Uterus (tissue), 4 donors: ENCODE data around the gene ZFAND4. TPM values are rescaled to one million over a fixed set of nuclear protein-coding genes. Genes with fewer than 3 reads are reported as not detected.

Experiments used
- DNase-seq, 2 donors: peaks; one replicate each; pipeline ENCODE4 v3.0.0-alpha.2; 2019 to 2020
- H3K27ac ChIP-seq, 2 donors: fragments of 200-600 bp; sonication (generic); 1 replicate in 1 of 2; 2 replicates in 1 of 2; pipeline ENCODE4 v1.5.1; 2016 to 2018
- H3K27me3 ChIP-seq, 2 donors: fragments of 200-600 bp; sonication (generic); one replicate each; pipeline ENCODE4 v1.5.1; 2018 to 2019; ENCODE audit warnings: control low read depth in 1 of 2
- H3K36me3 ChIP-seq, 2 donors: fragments of 200-600 bp; sonication (generic); one replicate each; pipeline ENCODE4 v1.5.1; 2019; ENCODE audit warnings: control low read depth in 1 of 2
- H3K4me1 ChIP-seq, 2 donors: fragments of 200-600 bp; sonication (generic); one replicate each; pipeline ENCODE4 v1.5.1; 2018 to 2019; ENCODE audit warnings: control low read depth in 1 of 2
- H3K4me3 ChIP-seq, 2 donors: fragments of 200-600 bp; sonication (generic); 1 replicate in 1 of 2; 2 replicates in 1 of 2; pipeline ENCODE4 v1.5.1; 2018 to 2019; ENCODE audit warnings: mild to moderate bottlenecking in 1 of 2
- H3K9me3 ChIP-seq, 2 donors: fragments of 200-600 bp; sonication (generic); one replicate each; pipeline ENCODE4 v1.5.1; 2019; ENCODE audit warnings: control low read depth in 1 of 2
- CTCF ChIP-seq, 4 experiments: fragments of 200-600 bp in 2 of 4; fragments of 450-650 bp in 2 of 4; sonication (generic) in 2 of 4; IDR thresholded peaks; one replicate each; pipeline ENCODE4 v1.5.1; 2016 to 2019; ENCODE audit warnings: antibody characterized with exemption in 4 of 4, mild to moderate bottlenecking in 2 of 4, moderate library complexity in 1 of 4
- POLR2A ChIP-seq, 2 donors: fragments of 450-650 bp; IDR thresholded peaks; one replicate each; pipeline ENCODE4 v1.6.1; 2016; ENCODE audit warnings: antibody characterized with exemption in 2 of 2, mild to moderate bottlenecking in 1 of 2, moderate library complexity in 1 of 2
- intact Hi-C: fragments of 100-400 bp; cut with DNase I; formaldehyde crosslinking; loops from one replicate; pipeline ENCODE4 v1.15.1; 2023; ENCODE audit warnings: low total_unique reads
- total RNA-seq, 4 donors: library from RNA; depleted of rRNA in 3 of 4; stranded (reverse); fragments of >200 nt in 3 of 4; gene quantifications; one replicate each; pipeline versions ENCODE4 v1.1.0 to v1.2.4, GENCODE V29; 2014 to 2023
- donor health status: DM: yes; HTN: yes; CAD: no.

ZFAND4 gene
- total RNA-seq, 4 donors from 2014 or later = 6.1 to 22.5 (median 17.9) TPM

- Histone ChIP-seq H3K27me3 (no peaks in the 10 kb centered on the region), H3K9me3 (no peaks in the 10 kb centered on the region), H3K27ac (no peak overlapping the region), H3K36me3 (no peaks in the 10 kb centered on the region), H3K4me1 (no peaks in the 10 kb centered on the region), H3K4me3 (no peak overlapping the region)
- intact Hi-C loops = no loop called here
- DNase-seq = no peak
- no peak for TF ChIP-seq CTCF (IDR thresholded peaks at IDR 0.05)
- TF ChIP-seq POLR2A (IDR thresholded peaks at IDR 0.05) = no peak
These were observed 28.0 kb downstream of the ZFAND4 start for GRCh38 chr10:45644527-45644926.

GRCh38 chr10:45640941-45641340 lies 31.6 kb downstream of the ZFAND4 start:
- TF ChIP-seq CTCF (IDR thresholded peaks at IDR 0.05) (no peak), POLR2A (IDR thresholded peaks at IDR 0.05) (no peak)
- no peak overlapping the region for H3K4me3 ChIP-seq
- H3K27ac ChIP-seq = no peak overlapping the region
- no peak for DNase-seq
- no peaks in the 10 kb centered on the region for H3K4me1 ChIP-seq
- no peaks in the 10 kb centered on the region for H3K27me3 ChIP-seq
- no peaks in the 10 kb centered on the region for H3K9me3 ChIP-seq
- intact Hi-C loops = no loop called here
- no peaks in the 10 kb centered on the region for H3K36me3 ChIP-seq

GRCh38 chr10:45640049-45640448 lies 32.5 kb downstream of the ZFAND4 start:
- H3K4me1 ChIP-seq = no peaks in the 10 kb centered on the region
- TF ChIP-seq CTCF (IDR thresholded peaks at IDR 0.05) (no peak), POLR2A (IDR thresholded peaks at IDR 0.05) (no peak)
- no peak overlapping the region for H3K27ac ChIP-seq
- no peaks in the 10 kb centered on the region for H3K36me3 ChIP-seq
- no peaks in the 10 kb centered on the region for H3K9me3 ChIP-seq
- H3K27me3 ChIP-seq = no peaks in the 10 kb centered on the region
- no peak overlapping the region for H3K4me3 ChIP-seq
- DNase-seq = no peak
- intact Hi-C loops = no loop called here

GRCh38 chr10:45627412-45628048 lies 45.0 kb downstream of the ZFAND4 start:
- no peak overlapping the region for H3K27ac ChIP-seq
- DNase-seq = no peak
- no peaks in the 10 kb centered on the region for H3K27me3 ChIP-seq
- H3K9me3 ChIP-seq = no peaks in the 10 kb centered on the region
- H3K4me3 ChIP-seq = no peak overlapping the region
- H3K4me1 ChIP-seq = no peaks in the 10 kb centered on the region
- no peak for TF ChIP-seq POLR2A (IDR thresholded peaks at IDR 0.05)
- no peak for TF ChIP-seq CTCF (IDR thresholded peaks at IDR 0.05)
- H3K36me3 ChIP-seq = no peaks in the 10 kb centered on the region
- intact Hi-C loops = no loop called here

- no peaks in the 10 kb centered on the region for H3K27me3 ChIP-seq
- H3K4me1 ChIP-seq = no peaks in the 10 kb centered on the region
- H3K4me3 ChIP-seq = no peak overlapping the region
- DNase-seq = no peak
- no peaks in the 10 kb centered on the region for H3K36me3 ChIP-seq
- intact Hi-C loops = no loop called here
- TF ChIP-seq CTCF (IDR thresholded peaks at IDR 0.05) (no peak), POLR2A (IDR thresholded peaks at IDR 0.05) (no peak)
- no peaks in the 10 kb centered on the region for H3K9me3 ChIP-seq
- no peak overlapping the region for H3K27ac ChIP-seq
These were observed 46.7 kb downstream of the ZFAND4 start for GRCh38 chr10:45625879-45626278.
